ENCODE results near the gene SKAP2.

Gene SKAP2

GRCh38 chr7:26864309-26865093 is at the start of gene SKAP2:
SKAP2 (minus strand) TSS chr7:26864590; CDS start chr7:26864429, 161 bp downstream.
- peak; percentile 44 to 98 (median 93) for DNase-seq

GRCh38 chr7:26912933-26913536 is 48.6 kb upstream of the SKAP2 start:
- DNase-seq = no peak

- no peak for DNase-seq
Observed at GRCh38 chr7:26912338-26912737, 47.9 kb upstream of the SKAP2 start.

- no peak for DNase-seq
Observed at GRCh38 chr7:26910221-26910620, 45.8 kb upstream of the SKAP2 start.

- DNase-seq = no peak
Observed at GRCh38 chr7:26900251-26900650, 35.9 kb upstream of the SKAP2 start.

GRCh38 chr7:26899519-26899918 is 35.1 kb upstream of the SKAP2 start:
- DNase-seq = no peak

GRCh38 chr7:26898891-26899290 is 34.5 kb upstream of the SKAP2 start:
- no peak for DNase-seq

GRCh38 chr7:26897928-26898327 is 33.5 kb upstream of the SKAP2 start:
- no peak for DNase-seq

- no peak for DNase-seq
Observed at GRCh38 chr7:26891400-26892350, 27.3 kb upstream of the SKAP2 start.

GRCh38 chr7:26880852-26881251 is 16.5 kb upstream of the SKAP2 start:
- DNase-seq = no peak

GRCh38 chr7:26879671-26880070 is 15.3 kb upstream of the SKAP2 start:
- no peak for DNase-seq

GRCh38 chr7:26868841-26869495 is 4.6 kb upstream of the SKAP2 start:
- DNase-seq = no peak

- DNase-seq = peak in 10 of 56 donors; percentile 29 to 66 (median 43)
Observed at GRCh38 chr7:26865094-26865388, 651 bp upstream of the SKAP2 start.

GRCh38 chr7:26863518-26864308 is 677 bp downstream of the SKAP2 start:
- DNase-seq = peak in 3 of 56 donors; percentile 20 to 67 (median 66)

- DNase-seq = no peak
Observed at GRCh38 chr7:26862834-26863233, 1.6 kb downstream of the SKAP2 start.

- no peak for DNase-seq
Observed at GRCh38 chr7:26861050-26861449, 3.3 kb downstream of the SKAP2 start.

- DNase-seq = no peak
Observed at GRCh38 chr7:26860361-26860760, 4.0 kb downstream of the SKAP2 start.

GRCh38 chr7:26859720-26860119 is 4.7 kb downstream of the SKAP2 start:
- no peak for DNase-seq

- no peak for DNase-seq
Observed at GRCh38 chr7:26858735-26859134, 5.7 kb downstream of the SKAP2 start.

GRCh38 chr7:26858241-26858715 is 6.1 kb downstream of the SKAP2 start:
- DNase-seq = no peak

All from amygdala (tissue), 56 donors.